Measurements from ENCODE around the gene PPM1F. TPM values are rescaled to one million over a fixed set of nuclear protein-coding genes. Genes with fewer than 3 reads are reported as not detected.

The PPM1F gene
- total and polyA plus RNA-seq, 2 donors (not counting 1 experiment from before 2014, with no cell fraction given) = 18.1 to 30.0 TPM

- Histone ChIP-seq H3K27me3 (replicated peaks in 1 of 4; ENCODE audit: control extremely low read depth in 1 of 4, control insufficient read depth in 3 of 4, insufficient read depth in 4 of 4, low read length in 3 of 4) (no peaks in the 10 kb centered on the region), H3K9ac (ENCODE audit: low read length) (no peak overlapping the region), H3K27ac (ENCODE audit: low read length in 2 of 2) (no peak overlapping the region), H3K4me1 (ENCODE audit: control insufficient read depth in 2 of 2, insufficient read depth in 2 of 2, low read length in 2 of 2) (peaks cover 10 to 12% of the 10 kb centered on the region in 2 donors), H2AFZ (ENCODE audit: insufficient read depth, low read depth, low read length, poor library complexity, severe bottlenecking) (no peak overlapping the region), H3K9me3 (ENCODE audit: control extremely low read depth in 1 of 3, control insufficient read depth in 2 of 3, insufficient read depth in 1 of 3, low read length in 2 of 3) (no peaks in the 10 kb centered on the region), H3K4me3 (ENCODE audit: control extremely low read depth in 1 of 5, extremely low read depth in 1 of 5, insufficient read depth in 1 of 5, low read depth in 2 of 5, low read length in 4 of 5) (no peak overlapping the region), H3K4me2 (replicated peaks; ENCODE audit: low read depth, low read length, poor library complexity, severe bottlenecking) (no peak overlapping the region), H3K36me3 (replicated peaks in 1 of 2; ENCODE audit: control extremely low read depth in 1 of 2, control insufficient read depth in 1 of 2, extremely low read depth in 1 of 2, insufficient read depth in 2 of 2, low read length in 1 of 2) (peaks cover 0 to 17% of the 10 kb centered on the region in 2 experiments), H4K20me1 (ENCODE audit: control insufficient read depth, insufficient read depth, low read length, poor library complexity, severe bottlenecking) (peaks cover 11% of the 10 kb centered on the region), H3K79me2 (ENCODE audit: control insufficient read depth, insufficient read depth, low read length) (peaks cover 43% of the 10 kb centered on the region)
- Mint-ChIP-seq H3K4me1 (peaks cover 22% of the 10 kb centered on the region), H3K27me3 (no peaks in the 10 kb centered on the region), H3K27ac (peak overlapping the region; percentile 41), H3K9me3 (ENCODE audit: insufficient read depth) (no peaks in the 10 kb centered on the region), H3K4me3 (no peak overlapping the region)
- WGBS (ENCODE audit: insufficient coverage) = 85% methylated on average over 6 of the region's 7 CpGs
- intact Hi-C loops (cut with micrococcal nuclease) = no loop called here
- no peak for TF ChIP-seq EZH2 (IDR thresholded peaks at IDR 0.05; ENCODE audit: borderline replicate concordance, insufficient read depth, low read depth, low read length, poor library complexity, severe bottlenecking)
- no peak for TF ChIP-seq CTCF (IDR thresholded peaks at IDR 0.05)
- ATAC-seq (ENCODE audit: low read depth) = no peak
- no peak for DNase-seq
- POLR2A ChIA-PET = interaction anchor here (0.5 kb wide), 1 partner anchor 243 kb away, joined by 7 read pairs; no protein-coding TSS in a partner anchor
- CTCF ChIA-PET = interaction anchor here (1.3 to 5.9 kb wide), 2 partner anchors 11 to 235 kb away, joined by 3 to 116 read pairs; no protein-coding TSS in a partner anchor
These were observed 3.7 kb downstream of the PPM1F start for GRCh38 chr22:21948824-21949568.

GRCh38 chr22:21948390-21948789, 4.3 kb downstream of the PPM1F start:
- no peak overlapping the region for H3K4me3 Mint-ChIP-seq
- no peaks in the 10 kb centered on the region for H3K9me3 ChIP-seq (ENCODE audit: control extremely low read depth in 1 of 3, control insufficient read depth in 2 of 3, insufficient read depth in 1 of 3, low read length in 2 of 3)
- peaks cover 10 to 12% of the 10 kb centered on the region in 2 donors for H3K4me1 ChIP-seq (ENCODE audit: control insufficient read depth in 2 of 2, insufficient read depth in 2 of 2, low read length in 2 of 2)
- no peaks in the 10 kb centered on the region for H3K27me3 ChIP-seq (replicated peaks in 1 of 4; ENCODE audit: control extremely low read depth in 1 of 4, control insufficient read depth in 3 of 4, insufficient read depth in 4 of 4, low read length in 3 of 4)
- TF ChIP-seq CTCF (IDR thresholded peaks at IDR 0.05) = no peak
- no peak for TF ChIP-seq EZH2 (IDR thresholded peaks at IDR 0.05; ENCODE audit: borderline replicate concordance, insufficient read depth, low read depth, low read length, poor library complexity, severe bottlenecking)
- peaks cover 11% of the 10 kb centered on the region for H4K20me1 ChIP-seq (ENCODE audit: control insufficient read depth, insufficient read depth, low read length, poor library complexity, severe bottlenecking)
- ATAC-seq (ENCODE audit: low read depth) = no peak
- H3K27me3 Mint-ChIP-seq = no peaks in the 10 kb centered on the region
- intact Hi-C loops (cut with micrococcal nuclease) = no loop called here
- ChIA-PET POLR2A (interaction anchor here (0.5 kb wide), 1 partner anchor 242 kb away, joined by 7 read pairs; no protein-coding TSS in a partner anchor), CTCF (interaction anchor here (0.6 to 5.9 kb wide), 2 partner anchors 11 to 57 kb away, joined by 5 to 116 read pairs; no protein-coding TSS in a partner anchor)
- peaks cover 22% of the 10 kb centered on the region for H3K4me1 Mint-ChIP-seq
- H3K36me3 ChIP-seq (replicated peaks in 1 of 2; ENCODE audit: control extremely low read depth in 1 of 2, control insufficient read depth in 1 of 2, extremely low read depth in 1 of 2, insufficient read depth in 2 of 2, low read length in 1 of 2) = peaks cover 0 to 17% of the 10 kb centered on the region in 2 experiments
- no peak overlapping the region for H3K27ac ChIP-seq (ENCODE audit: low read length in 2 of 2)
- DNase-seq = no peak
- no peak overlapping the region for H3K4me2 ChIP-seq (replicated peaks; ENCODE audit: low read depth, low read length, poor library complexity, severe bottlenecking)
- H3K79me2 ChIP-seq (ENCODE audit: control insufficient read depth, insufficient read depth, low read length) = peaks cover 43% of the 10 kb centered on the region
- 73% methylated on average over 8 of the region's 8 CpGs for WGBS (ENCODE audit: insufficient coverage)
- H3K9ac ChIP-seq (ENCODE audit: low read length) = no peak overlapping the region
- H3K4me3 ChIP-seq (ENCODE audit: control extremely low read depth in 1 of 5, extremely low read depth in 1 of 5, insufficient read depth in 1 of 5, low read depth in 2 of 5, low read length in 4 of 5) = no peak overlapping the region
- H3K27ac Mint-ChIP-seq = no peak overlapping the region
- no peaks in the 10 kb centered on the region for H3K9me3 Mint-ChIP-seq (ENCODE audit: insufficient read depth)
- H2AFZ ChIP-seq (ENCODE audit: insufficient read depth, low read depth, low read length, poor library complexity, severe bottlenecking) = no peak overlapping the region

Measured in B cell (primary cell).